SU-DHL-6 (cell line): ENCODE measurements around the gene OPHN1.

Source experiments
- CTCF ChIP-seq: fragments of 200-600 bp; sonication (generic); IDR thresholded peaks from one replicate; pipeline ENCODE4 v1.5.1; 2017; ENCODE audit warnings: antibody characterized with exemption, mild to moderate bottlenecking, low read length, moderate library complexity; ENCODE audit not compliant: insufficient read depth, poor library complexity, severe bottlenecking
- EZH2phosphoT487 ChIP-seq: fragments of 200-600 bp; sonication (generic), shearing (Covaris generic); conservative IDR thresholded peaks from 2 replicates; pipeline ENCODE4 v1.6.1; 2018; ENCODE audit warnings: mild to moderate bottlenecking, antibody characterized with exemption, low read length, moderate library complexity, mixed read lengths

GRCh38 chrX:68440442-68440841 lies 7.1 kb upstream of the OPHN1 start:
- TF ChIP-seq CTCF (no peak), EZH2phosphoT487 (no peak)
